ENCODE measurements around the gene LYSET.

DNA sequence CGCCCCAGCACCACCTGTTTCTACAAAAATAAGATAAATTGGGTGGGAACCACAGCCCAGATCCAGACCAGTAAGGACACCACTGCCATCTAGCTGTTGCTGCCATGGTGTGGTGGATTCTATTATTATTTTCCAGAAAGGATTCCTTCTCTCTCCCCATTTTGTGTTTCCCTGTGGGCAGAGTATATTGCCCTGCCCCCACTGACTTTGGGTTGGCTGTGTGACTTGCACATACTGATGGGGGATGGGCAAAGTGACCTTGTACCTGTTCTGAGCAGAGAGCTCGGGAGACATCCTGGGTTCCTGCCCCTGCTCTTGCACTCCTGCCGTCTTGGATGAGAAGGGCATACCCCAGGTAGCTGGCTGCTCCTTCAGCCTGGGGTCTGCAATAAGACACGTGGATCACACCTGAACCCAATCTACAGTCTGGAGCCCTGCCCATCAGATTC lies 24.7 kb upstream of the LYSET start:
- TF ChIP-seq, protein P1, sequence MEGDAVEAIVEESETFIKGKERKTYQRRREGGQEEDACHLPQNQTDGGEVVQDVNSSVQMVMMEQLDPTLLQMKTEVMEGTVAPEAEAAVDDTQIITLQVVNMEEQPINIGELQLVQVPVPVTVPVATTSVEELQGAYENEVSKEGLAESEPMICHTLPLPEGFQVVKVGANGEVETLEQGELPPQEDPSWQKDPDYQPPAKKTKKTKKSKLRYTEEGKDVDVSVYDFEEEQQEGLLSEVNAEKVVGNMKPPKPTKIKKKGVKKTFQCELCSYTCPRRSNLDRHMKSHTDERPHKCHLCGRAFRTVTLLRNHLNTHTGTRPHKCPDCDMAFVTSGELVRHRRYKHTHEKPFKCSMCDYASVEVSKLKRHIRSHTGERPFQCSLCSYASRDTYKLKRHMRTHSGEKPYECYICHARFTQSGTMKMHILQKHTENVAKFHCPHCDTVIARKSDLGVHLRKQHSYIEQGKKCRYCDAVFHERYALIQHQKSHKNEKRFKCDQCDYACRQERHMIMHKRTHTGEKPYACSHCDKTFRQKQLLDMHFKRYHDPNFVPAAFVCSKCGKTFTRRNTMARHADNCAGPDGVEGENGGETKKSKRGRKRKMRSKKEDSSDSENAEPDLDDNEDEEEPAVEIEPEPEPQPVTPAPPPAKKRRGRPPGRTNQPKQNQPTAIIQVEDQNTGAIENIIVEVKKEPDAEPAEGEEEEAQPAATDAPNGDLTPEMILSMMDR (IDR thresholded peaks at IDR 0.05): no peak
- no peak for TF ChIP-seq POLR2A (IDR thresholded peaks at IDR 0.05)
- no peak for TF ChIP-seq POLR2AphosphoS5 (IDR thresholded peaks at IDR 0.05)
